Small intestine (tissue), 7 donors: ENCODE data around the gene ACOT7. TPM values are rescaled to one million over a fixed set of nuclear protein-coding genes. Genes with fewer than 3 reads are reported as not detected.
A peak's percentile ranks its signal among the peaks of the same experiment; 100 is the strongest.
"Not testable (repeated sequence)": the region's sequence is repeated elsewhere in the genome, so short reads cannot be mapped to it uniquely, and the experiment has no call there.

Experiments used
- DNase-seq, 2 donors: peaks; one replicate each; pipeline versions ENCODE4 v3.0.0 to v3.0.0-alpha.2; 2013
- FAIRE-seq: peaks from 2 replicates; lab custom pipeline; 2012; peaks lifted over from hg19 to GRCh38; lab: Jason Lieb, UNC
- H3K27ac ChIP-seq, 3 donors: one replicate each; pipeline ENCODE4 v1.5.1; 2013; ENCODE audit warnings: low read length in 2 of 3, mild to moderate bottlenecking in 2 of 3, control low read depth in 1 of 3, inconsistent platforms in 1 of 3, low read depth in 1 of 3, moderate library complexity in 1 of 3
- H3K27me3 ChIP-seq, 3 donors: one replicate each; pipeline ENCODE4 v1.6.1; 2013; ENCODE audit warnings: low read length in 3 of 3, inconsistent platforms in 1 of 3; ENCODE audit not compliant: control insufficient read depth in 3 of 3, insufficient read depth in 3 of 3
- H3K36me3 ChIP-seq, 3 donors: one replicate each; pipeline ENCODE4 v1.6.1; 2013; ENCODE audit warnings: low read length in 3 of 3, inconsistent platforms in 1 of 3, low read depth in 1 of 3, mild to moderate bottlenecking in 1 of 3, moderate library complexity in 1 of 3; ENCODE audit not compliant: control insufficient read depth in 3 of 3, insufficient read depth in 2 of 3
- H3K4me1 ChIP-seq, 3 donors: one replicate each; pipeline ENCODE4 v1.6.1; 2013; ENCODE audit warnings: low read length in 2 of 3, inconsistent platforms in 1 of 3, low read depth in 1 of 3, mild to moderate bottlenecking in 1 of 3, moderate library complexity in 1 of 3; ENCODE audit not compliant: control insufficient read depth in 3 of 3, insufficient read depth in 2 of 3
- H3K4me3 ChIP-seq, 3 donors: one replicate each; pipeline ENCODE4 v1.5.1; 2013; ENCODE audit warnings: low read length in 3 of 3, control low read depth in 1 of 3, inconsistent platforms in 1 of 3, low read depth in 1 of 3, mild to moderate bottlenecking in 1 of 3, moderate library complexity in 1 of 3
- H3K9me3 ChIP-seq, 2 donors: one replicate each; pipeline ENCODE4 v1.6.1; 2013; ENCODE audit warnings: low read depth in 1 of 2, low read length in 1 of 2; ENCODE audit not compliant: control insufficient read depth in 2 of 2, insufficient read depth in 1 of 2
- WGBS, 3 donors: extraction: QIAGEN DNeasy Blood & Tissue Kit; methylation state at CpG; one replicate each; pipeline ENCODE4 v1.1.7; 2013; 5-methylcytosine and 5-hydroxymethylcytosine counted together
- polyA plus RNA-seq, 4 donors: library from polyadenylated mRNA; stranded (reverse) in 3 of 4; unstranded in 1 of 4; fragments of 200-250 nt in 3 of 4; fragments of 120-200 nt in 1 of 4; gene quantifications; one replicate each; pipeline versions ENCODE4 v1.2.1 to v1.2.3, GENCODE V29; 2013
- donor health status: healthy with polysubstance abuse.
- donor health status: control.
- donor health status: control.
- donor health status: Bipolar disorder and iron deficiency.
- donor health status: healthy.

ACOT7 gene
- polyA plus RNA-seq, 4 donors = 20.3 to 93.8 (median 73.7) TPM

DNA sequence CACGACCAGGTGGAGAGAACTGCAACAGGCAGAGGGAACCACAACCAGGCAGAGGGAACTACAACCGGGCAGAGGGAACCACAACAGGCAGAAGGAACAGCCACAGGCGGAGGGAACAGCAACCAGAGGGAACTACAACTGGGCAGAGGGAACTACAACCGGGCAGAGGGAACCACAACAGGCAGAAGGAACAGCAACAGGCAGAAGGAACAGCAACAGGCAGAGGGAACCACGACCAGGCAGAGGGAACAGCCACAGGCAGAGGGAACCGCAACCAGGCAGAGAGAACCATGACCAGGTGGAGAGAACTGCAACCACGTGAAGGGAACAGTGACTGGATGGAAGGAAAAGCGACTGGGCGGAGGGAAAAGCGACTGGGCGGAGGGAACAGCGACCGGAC, 85.1 kb downstream of the ACOT7 start:
- 91 to 97% (median 92%) methylated on average over 13 of the region's 13 CpGs for WGBS, 3 donors
- DNase-seq = no peak

DNA sequence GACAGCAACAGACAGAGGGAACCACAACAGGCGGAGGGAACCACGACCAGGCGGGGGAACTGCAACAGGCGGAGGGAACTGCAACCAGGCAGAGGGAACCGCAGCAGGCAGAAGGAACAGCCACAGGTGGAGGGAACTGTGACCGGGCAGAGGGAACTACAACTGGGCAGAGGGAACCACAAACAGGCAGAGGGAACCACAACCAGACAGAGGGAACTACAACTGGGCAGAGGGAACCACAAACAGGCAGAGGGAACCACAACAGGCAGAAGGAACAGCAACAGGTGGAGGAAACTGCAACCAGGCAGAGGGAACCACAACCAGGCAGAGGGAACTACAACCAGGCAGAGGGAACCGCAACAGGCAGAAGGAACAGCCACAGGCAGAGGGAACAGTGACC, 85.9 kb downstream of the ACOT7 start:
- not testable (repeated sequence) for FAIRE-seq, H3K4me1 ChIP-seq, DNase-seq, H3K4me3 ChIP-seq, H3K27ac ChIP-seq, H3K9me3 ChIP-seq, H3K27me3 ChIP-seq
- peaks cover 0 to 13% (median 6%) of the 10 kb centered on the region in 3 donors for H3K36me3 ChIP-seq
- WGBS, 3 donors = 88 to 94% (median 93%) methylated on average over 7 of the region's 7 CpGs

More for the DNA sequence above, 85.1 kb downstream of the ACOT7 start:
- Histone ChIP-seq H3K27me3 (no peaks in the 10 kb centered on the region), H3K4me1 (no peaks in the 10 kb centered on the region), H3K27ac (no peak overlapping the region), H3K4me3 (no peak overlapping the region), H3K9me3 (peaks cover 0 to 2% of the 10 kb centered on the region in 2 donors), H3K36me3 (peaks cover 0 to 13% (median 10%) of the 10 kb centered on the region in 3 donors)
- no peak for FAIRE-seq

DNA sequence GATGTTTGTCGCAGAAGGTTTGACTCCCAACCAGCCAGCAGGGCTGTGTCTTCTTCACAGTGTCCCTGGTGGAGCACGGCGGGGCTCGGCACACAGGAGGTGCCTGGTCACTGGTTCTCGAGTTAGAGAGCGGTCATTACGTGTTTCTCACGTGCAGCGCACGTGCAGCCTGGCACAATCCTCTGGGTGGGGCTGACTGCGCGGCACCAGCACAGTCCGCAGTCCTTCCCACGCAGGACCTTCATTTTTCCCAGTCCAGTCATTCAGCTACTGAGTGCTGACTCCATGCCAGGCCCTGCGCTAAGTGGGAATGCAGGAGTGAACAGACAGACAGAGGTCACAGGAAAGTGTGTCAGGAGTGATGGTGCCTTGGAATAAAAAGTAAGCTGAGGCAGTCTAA, 86.5 kb downstream of the ACOT7 start:
- Histone ChIP-seq H3K9me3 (peaks cover 0 to 2% of the 10 kb centered on the region in 2 donors), H3K4me3 (no peak overlapping the region), H3K4me1 (no peaks in the 10 kb centered on the region), H3K36me3 (peaks cover 0 to 13% (median 6%) of the 10 kb centered on the region in 3 donors), H3K27me3 (no peaks in the 10 kb centered on the region), H3K27ac (no peak overlapping the region)
- DNase-seq (no peak), FAIRE-seq (no peak)
- 96% methylated on average over 15 of the region's 15 CpGs for WGBS, 3 donors

DNA sequence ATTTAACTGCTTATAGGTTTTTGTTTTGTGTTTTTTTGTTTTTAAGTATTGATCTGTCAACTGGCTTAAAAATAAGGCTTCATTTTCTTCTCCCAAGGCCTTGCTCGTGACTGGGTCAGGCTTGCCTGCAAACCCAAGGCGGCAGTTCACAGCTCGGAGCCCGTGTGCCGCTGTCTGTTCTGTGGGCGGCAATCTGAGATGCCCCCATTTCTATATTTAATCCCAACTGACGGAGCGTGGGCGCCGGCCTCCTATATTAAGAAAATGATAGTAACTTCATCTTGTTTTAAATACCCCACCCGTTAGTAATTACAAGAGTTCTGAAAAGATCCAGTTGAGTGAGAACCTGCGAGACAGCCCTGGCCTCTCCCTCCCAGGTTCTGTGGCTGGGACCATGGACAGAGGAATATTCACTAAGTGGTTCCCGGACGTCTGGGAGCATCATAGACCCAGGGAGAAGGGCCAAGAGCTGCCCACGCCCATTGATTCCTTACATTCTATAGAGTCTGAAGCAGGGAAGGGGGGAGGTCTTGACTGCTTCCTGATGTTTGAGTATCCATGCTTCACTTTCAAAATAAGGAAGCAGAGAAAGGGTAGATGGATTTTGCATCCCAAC, 90.1 kb downstream of the ACOT7 start:
- H3K36me3 ChIP-seq = peaks cover 0 to 18% (median 7%) of the 10 kb centered on the region in 3 donors
- no peak overlapping the region for H3K4me3 ChIP-seq
- 91 to 95% (median 93%) methylated on average over 15 of the region's 15 CpGs for WGBS, 3 donors
- H3K9me3 ChIP-seq = peaks cover 0 to 2% of the 10 kb centered on the region in 2 donors
- no peak overlapping the region for H3K27ac ChIP-seq
- DNase-seq (no peak), FAIRE-seq (no peak)
- no peaks in the 10 kb centered on the region for H3K27me3 ChIP-seq
- no peaks in the 10 kb centered on the region for H3K4me1 ChIP-seq

DNA sequence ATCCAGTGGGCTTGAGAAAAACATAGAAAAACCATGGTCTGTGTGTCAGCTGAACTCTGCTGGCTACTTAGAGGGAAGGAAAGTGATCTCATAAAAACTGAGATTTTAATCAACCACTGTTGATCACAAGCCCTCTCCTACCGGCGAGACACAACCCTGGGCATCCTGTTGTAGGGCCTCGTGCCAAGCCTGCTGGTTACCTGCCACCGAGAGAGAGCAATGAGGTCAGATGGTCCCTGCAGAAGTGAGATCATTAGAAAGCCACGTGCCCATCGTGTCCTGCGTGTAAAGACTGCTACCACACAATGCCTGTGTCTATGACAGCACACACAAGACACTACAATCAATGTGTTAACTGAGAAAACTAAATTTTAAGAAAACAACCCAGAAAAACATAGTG, 91.0 kb downstream of the ACOT7 start:
- no peaks in the 10 kb centered on the region for H3K27me3 ChIP-seq
- H3K4me1 ChIP-seq = no peaks in the 10 kb centered on the region
- FAIRE-seq (no peak), DNase-seq (no peak)
- 72 to 87% (median 81%) methylated on average over 7 of the region's 7 CpGs for WGBS, 3 donors
- peaks cover 0 to 2% of the 10 kb centered on the region in 2 donors for H3K9me3 ChIP-seq
- no peak overlapping the region for H3K27ac ChIP-seq
- H3K36me3 ChIP-seq = peaks cover 0 to 18% (median 8%) of the 10 kb centered on the region in 3 donors
- H3K4me3 ChIP-seq = no peak overlapping the region

DNA sequence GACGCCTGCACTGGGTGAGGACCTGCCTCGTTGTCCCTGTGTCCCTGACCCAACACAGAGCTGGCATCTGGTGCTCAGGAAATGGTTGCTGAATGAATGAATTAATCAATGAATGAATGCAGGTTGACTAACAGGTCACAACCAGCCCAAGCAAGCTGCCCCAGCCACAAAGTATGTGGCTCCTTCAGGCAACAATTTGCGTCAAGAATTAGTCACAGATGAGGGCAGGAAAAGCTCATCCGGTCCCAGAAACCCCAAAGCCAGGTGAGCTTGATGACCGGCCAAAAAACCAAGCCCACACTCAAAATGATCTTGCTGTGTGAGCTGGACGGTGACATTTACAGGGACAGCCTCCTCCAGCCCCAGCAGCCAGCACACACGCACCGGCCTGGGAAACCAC, 92.0 kb downstream of the ACOT7 start:
- FAIRE-seq (no peak), DNase-seq (no peak)
- Histone ChIP-seq H3K4me3 (no peak overlapping the region), H3K4me1 (no peaks in the 10 kb centered on the region), H3K27me3 (no peaks in the 10 kb centered on the region), H3K27ac (peak overlapping the region in 1 of 3 donors; percentile 43), H3K36me3 (peaks cover 0 to 18% (median 6%) of the 10 kb centered on the region in 3 donors), H3K9me3 (peaks cover 0 to 2% of the 10 kb centered on the region in 2 donors)
- 86 to 92% (median 89%) methylated on average over 8 of the region's 8 CpGs for WGBS, 3 donors

DNA sequence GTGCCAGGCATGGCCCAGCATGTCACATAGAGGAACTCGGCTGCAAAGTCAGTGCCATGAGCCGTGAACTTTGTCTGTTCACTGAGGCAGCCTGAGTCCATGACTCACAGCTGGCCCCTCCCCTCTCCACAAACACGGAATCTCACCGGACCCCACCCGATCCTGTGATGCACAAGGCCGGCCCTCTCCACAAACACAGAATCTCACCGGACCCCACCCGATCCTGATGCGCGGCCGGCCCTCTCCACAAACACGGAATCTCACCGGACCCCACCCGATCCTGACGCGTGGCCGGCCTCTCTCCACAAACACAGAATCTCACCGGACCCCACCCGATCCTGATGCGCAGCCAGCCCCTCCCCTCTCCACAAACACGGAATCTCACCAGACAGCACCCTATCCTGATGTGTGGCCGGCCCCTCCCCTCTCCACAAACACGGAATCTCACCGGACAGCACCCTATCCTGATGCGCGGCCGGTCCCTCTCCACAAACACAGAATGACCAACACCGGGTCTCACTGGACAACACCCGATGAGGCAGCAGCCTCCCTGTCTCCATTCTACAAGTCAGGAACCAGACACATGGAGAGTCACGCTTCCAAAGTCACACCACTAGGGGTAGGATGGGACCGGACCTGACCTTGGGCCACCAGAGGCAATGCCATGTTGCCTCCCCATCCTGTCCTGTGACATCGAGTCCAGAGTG, 93.1 kb downstream of the ACOT7 start:
- Histone ChIP-seq H3K36me3 (peaks cover 0 to 15% (median 4%) of the 10 kb centered on the region in 3 donors), H3K4me1 (no peaks in the 10 kb centered on the region), H3K9me3 (no peaks in the 10 kb centered on the region), H3K27ac (peak overlapping the region in 2 of 3 donors; percentile 27 to 44), H3K27me3 (no peaks in the 10 kb centered on the region), H3K4me3 (no peak overlapping the region)
- no peak for FAIRE-seq
- peak; percentile 23 to 76 for DNase-seq
- WGBS, 3 donors = 76 to 90% (median 86%) methylated on average over 32 of the region's 32 CpGs

DNA sequence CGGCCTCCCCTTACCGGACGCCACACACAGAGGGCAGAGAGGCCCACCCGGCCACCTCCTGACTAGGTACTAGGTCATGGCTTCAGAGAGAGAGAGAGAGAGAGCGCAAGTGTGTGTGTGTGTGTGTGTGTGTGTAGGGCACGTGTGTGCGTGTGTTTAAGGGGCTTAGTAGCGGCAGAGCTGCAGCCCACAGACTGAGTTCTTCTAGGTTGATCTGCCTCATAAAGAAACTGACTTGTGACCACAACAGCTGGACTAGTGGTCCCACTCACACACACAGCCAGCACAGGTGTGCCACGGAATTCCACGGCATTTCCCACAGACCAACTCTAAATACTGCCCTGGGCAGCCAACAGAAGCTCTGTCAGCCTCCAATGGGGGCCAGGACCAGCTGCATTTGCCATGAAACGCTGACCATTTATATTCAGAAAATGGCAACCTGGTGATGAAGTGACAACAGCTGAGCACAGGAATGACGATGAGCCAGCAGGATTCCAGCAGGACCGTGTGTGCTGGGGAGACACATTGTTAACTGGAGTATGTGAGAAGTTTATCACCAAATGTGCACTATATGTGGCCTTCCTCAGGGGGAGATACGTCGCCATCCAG, 93.9 kb downstream of the ACOT7 start:
- peak overlapping the region in 2 of 3 donors; percentile 9 to 44 for H3K27ac ChIP-seq
- no peak for FAIRE-seq

More for the DNA sequence above, 93.9 kb downstream of the ACOT7 start:
- Histone ChIP-seq H3K4me1 (no peaks in the 10 kb centered on the region), H3K9me3 (no peaks in the 10 kb centered on the region), H3K36me3 (peaks cover 0 to 17% (median 4%) of the 10 kb centered on the region in 3 donors), H3K4me3 (no peak overlapping the region), H3K27me3 (no peaks in the 10 kb centered on the region)
- DNase-seq = no peak
- WGBS, 3 donors = 92 to 96% (median 93%) methylated on average over 15 of the region's 15 CpGs
